ENCODE results near the gene SMG9. TPM values are rescaled to one million over a fixed set of nuclear protein-coding genes. Genes with fewer than 3 reads are reported as not detected.

SMG9 gene
- total and polyA plus RNA-seq, 4 donors, result 23.5 to 55.9 (median 29.6) TPM

DNA sequence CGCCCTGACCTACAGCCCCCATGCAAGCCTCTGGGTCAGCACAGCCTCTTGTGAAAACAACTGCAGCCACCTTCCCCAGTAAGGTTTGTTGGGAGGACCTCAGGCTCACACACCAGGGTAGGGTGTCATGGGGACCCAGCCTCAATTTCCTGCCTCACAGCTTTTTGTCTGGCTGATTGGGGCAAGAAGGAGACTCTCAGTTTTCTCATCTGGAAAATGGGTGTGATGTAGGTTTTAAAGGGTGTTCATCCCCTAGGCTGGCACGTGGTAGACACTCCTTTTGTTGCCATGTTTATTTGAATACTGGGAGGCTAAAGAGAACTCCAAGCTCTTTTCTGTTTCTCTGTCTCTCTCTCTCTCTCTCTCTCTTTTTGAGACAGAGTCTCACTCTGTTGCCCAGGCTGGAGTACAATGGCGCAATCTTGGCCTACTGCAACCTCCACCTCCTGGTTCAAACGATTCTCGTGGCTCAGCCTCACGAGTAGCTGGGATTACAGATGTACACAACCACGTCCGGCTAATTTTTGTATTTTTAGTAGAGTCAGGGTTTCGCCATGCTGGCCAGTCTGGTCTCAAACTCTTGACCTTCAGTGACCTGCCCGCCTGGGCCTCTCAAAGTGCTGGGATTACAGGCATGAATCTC is 66.6 kb downstream of the SMG9 start:
- TF ChIP-seq, protein P1, sequence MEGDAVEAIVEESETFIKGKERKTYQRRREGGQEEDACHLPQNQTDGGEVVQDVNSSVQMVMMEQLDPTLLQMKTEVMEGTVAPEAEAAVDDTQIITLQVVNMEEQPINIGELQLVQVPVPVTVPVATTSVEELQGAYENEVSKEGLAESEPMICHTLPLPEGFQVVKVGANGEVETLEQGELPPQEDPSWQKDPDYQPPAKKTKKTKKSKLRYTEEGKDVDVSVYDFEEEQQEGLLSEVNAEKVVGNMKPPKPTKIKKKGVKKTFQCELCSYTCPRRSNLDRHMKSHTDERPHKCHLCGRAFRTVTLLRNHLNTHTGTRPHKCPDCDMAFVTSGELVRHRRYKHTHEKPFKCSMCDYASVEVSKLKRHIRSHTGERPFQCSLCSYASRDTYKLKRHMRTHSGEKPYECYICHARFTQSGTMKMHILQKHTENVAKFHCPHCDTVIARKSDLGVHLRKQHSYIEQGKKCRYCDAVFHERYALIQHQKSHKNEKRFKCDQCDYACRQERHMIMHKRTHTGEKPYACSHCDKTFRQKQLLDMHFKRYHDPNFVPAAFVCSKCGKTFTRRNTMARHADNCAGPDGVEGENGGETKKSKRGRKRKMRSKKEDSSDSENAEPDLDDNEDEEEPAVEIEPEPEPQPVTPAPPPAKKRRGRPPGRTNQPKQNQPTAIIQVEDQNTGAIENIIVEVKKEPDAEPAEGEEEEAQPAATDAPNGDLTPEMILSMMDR (IDR thresholded peaks at IDR 0.05; ENCODE audit: control extremely low read depth, extremely low read depth), result no peak

DNA sequence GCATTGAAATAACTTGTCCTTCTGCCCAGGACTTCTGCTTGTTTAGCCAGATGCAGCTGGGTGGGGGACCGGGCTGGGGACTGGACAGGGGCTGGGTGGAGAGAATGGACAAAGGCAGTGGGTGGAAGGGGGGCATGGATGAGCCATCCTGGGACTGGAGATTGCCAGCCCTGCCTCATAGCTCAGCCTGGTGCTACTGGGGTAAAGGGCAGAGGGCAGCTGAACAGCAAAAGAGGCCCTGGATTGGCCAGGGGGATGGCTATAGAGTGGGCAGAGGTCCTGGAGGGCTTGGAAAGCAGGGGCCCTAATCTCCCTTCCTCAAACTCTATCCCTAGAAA is 67.1 kb downstream of the SMG9 start:
- H3K9me3 ChIP-seq (ENCODE audit: control insufficient read depth in 4 of 4, insufficient read depth in 3 of 4, low read length in 3 of 4), result peaks cover 0 to 11% (median 9%) of the 10 kb centered on the region in 4 donors
- H3K27ac ChIP-seq (ENCODE audit: low read depth in 1 of 2, low read length in 1 of 2), result no peak overlapping the region
- no peak overlapping the region for H3K4me3 ChIP-seq
- no peaks in the 10 kb centered on the region for H3K36me3 ChIP-seq (ENCODE audit: control insufficient read depth in 4 of 4, insufficient read depth in 4 of 4, low read length in 4 of 4)
- ATAC-seq (ENCODE audit: insufficient read depth, low FRiP score) (no peak), DNase-seq (no peak)
- WGBS, 2 donors, result 72 to 87% methylated on average over 1 of the region's 1 CpG
- H3K9ac ChIP-seq (ENCODE audit: insufficient read depth in 1 of 2, low read length in 2 of 2), result no peak overlapping the region
- H3K27me3 ChIP-seq (ENCODE audit: control insufficient read depth in 3 of 3, insufficient read depth in 3 of 3, low read length in 2 of 3), result no peaks in the 10 kb centered on the region
- H3K4me1 ChIP-seq (ENCODE audit: control insufficient read depth in 5 of 5, insufficient read depth in 5 of 5, low read length in 5 of 5), result no peaks in the 10 kb centered on the region
- TF ChIP-seq, protein P1 (IDR thresholded peaks at IDR 0.05; ENCODE audit: control extremely low read depth, extremely low read depth), result no peak

More for the DNA sequence above, 66.6 kb downstream of the SMG9 start:
- Histone ChIP-seq H3K27ac (ENCODE audit: low read depth in 1 of 2, low read length in 1 of 2) (no peak overlapping the region), H3K27me3 (ENCODE audit: control insufficient read depth in 3 of 3, insufficient read depth in 3 of 3, low read length in 2 of 3) (no peaks in the 10 kb centered on the region), H3K36me3 (ENCODE audit: control insufficient read depth in 4 of 4, insufficient read depth in 4 of 4, low read length in 4 of 4) (no peaks in the 10 kb centered on the region), H3K4me1 (ENCODE audit: control insufficient read depth in 5 of 5, insufficient read depth in 5 of 5, low read length in 5 of 5) (no peaks in the 10 kb centered on the region), H3K9me3 (ENCODE audit: control insufficient read depth in 4 of 4, insufficient read depth in 3 of 4, low read length in 3 of 4) (peaks cover 0 to 11% (median 9%) of the 10 kb centered on the region in 4 donors), H3K9ac (ENCODE audit: insufficient read depth in 1 of 2, low read length in 2 of 2) (no peak overlapping the region), H3K4me3 (no peak overlapping the region)
- ATAC-seq (ENCODE audit: insufficient read depth, low FRiP score) (no peak), DNase-seq (no peak)
- 50 to 63% methylated on average over 10 of the region's 10 CpGs for WGBS, 2 donors

DNA sequence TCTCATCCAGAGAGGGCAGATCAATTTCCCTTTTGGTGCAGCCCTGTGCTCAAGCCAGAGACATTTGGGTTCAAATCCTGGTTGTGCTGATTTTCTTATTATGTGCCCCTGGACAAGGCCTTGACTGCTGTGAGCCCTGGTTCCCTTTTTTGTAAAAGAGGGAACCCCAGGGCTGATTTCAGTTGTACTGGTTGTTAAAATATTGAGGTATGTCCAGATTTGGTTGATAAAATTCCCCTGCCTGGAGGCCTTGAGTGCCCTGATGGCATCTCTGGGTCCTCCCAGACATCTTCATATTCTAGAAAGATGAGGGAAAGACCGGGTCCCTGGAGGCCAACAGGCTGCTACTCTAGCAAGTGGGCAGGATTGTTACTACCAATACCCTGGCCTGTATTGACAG is 70.4 kb downstream of the SMG9 start:
- no peak for ATAC-seq (ENCODE audit: insufficient read depth, low FRiP score)
- Histone ChIP-seq H3K36me3 (ENCODE audit: control insufficient read depth in 4 of 4, insufficient read depth in 4 of 4, low read length in 4 of 4) (no peaks in the 10 kb centered on the region), H3K27ac (ENCODE audit: low read depth in 1 of 2, low read length in 1 of 2) (no peak overlapping the region), H3K27me3 (ENCODE audit: control insufficient read depth in 3 of 3, insufficient read depth in 3 of 3, low read length in 2 of 3) (no peaks in the 10 kb centered on the region), H3K4me3 (no peak overlapping the region), H3K9ac (ENCODE audit: insufficient read depth in 1 of 2, low read length in 2 of 2) (no peak overlapping the region), H3K9me3 (ENCODE audit: control insufficient read depth in 4 of 4, insufficient read depth in 3 of 4, low read length in 3 of 4) (no peaks in the 10 kb centered on the region), H3K4me1 (ENCODE audit: control insufficient read depth in 5 of 5, insufficient read depth in 5 of 5, low read length in 5 of 5) (no peaks in the 10 kb centered on the region)
- 83 to 88% methylated on average over 1 of the region's 1 CpG for WGBS, 2 donors
- TF ChIP-seq, protein P1 (IDR thresholded peaks at IDR 0.05; ENCODE audit: control extremely low read depth, extremely low read depth), result no peak
- no peak for DNase-seq

DNA sequence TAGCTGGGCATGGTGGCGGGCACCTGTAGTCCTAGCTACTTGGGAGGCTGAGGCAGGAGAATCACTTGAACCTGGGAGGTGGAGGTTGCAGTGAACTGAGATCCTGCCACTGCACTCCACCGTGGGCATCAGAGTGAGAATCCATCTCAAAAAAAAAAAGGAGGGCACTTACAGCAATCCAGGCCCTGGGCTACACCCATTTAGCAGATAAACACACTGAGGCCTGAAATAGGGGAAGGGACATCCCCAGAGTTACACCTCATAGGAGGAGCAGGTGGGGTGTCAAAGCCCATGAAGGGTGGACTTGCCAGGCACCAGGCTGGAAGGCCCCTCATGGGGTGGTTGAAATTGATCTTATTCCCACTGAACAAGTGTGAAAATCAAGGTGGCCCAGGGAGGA is 70.9 kb downstream of the SMG9 start:
- H3K27ac ChIP-seq (ENCODE audit: low read depth in 1 of 2, low read length in 1 of 2), result no peak overlapping the region

More for the DNA sequence above, 70.9 kb downstream of the SMG9 start:
- 47 to 74% methylated on average over 2 of the region's 2 CpGs for WGBS, 2 donors
- no peak overlapping the region for H3K9ac ChIP-seq (ENCODE audit: insufficient read depth in 1 of 2, low read length in 2 of 2)
- H3K4me3 ChIP-seq, result no peak overlapping the region
- no peaks in the 10 kb centered on the region for H3K27me3 ChIP-seq (ENCODE audit: control insufficient read depth in 3 of 3, insufficient read depth in 3 of 3, low read length in 2 of 3)
- TF ChIP-seq, protein P1 (IDR thresholded peaks at IDR 0.05; ENCODE audit: control extremely low read depth, extremely low read depth), result no peak
- ATAC-seq (ENCODE audit: insufficient read depth, low FRiP score) (no peak), DNase-seq (no peak)
- H3K4me1 ChIP-seq (ENCODE audit: control insufficient read depth in 5 of 5, insufficient read depth in 5 of 5, low read length in 5 of 5), result no peaks in the 10 kb centered on the region
- H3K36me3 ChIP-seq (ENCODE audit: control insufficient read depth in 4 of 4, insufficient read depth in 4 of 4, low read length in 4 of 4), result no peaks in the 10 kb centered on the region
- H3K9me3 ChIP-seq (ENCODE audit: control insufficient read depth in 4 of 4, insufficient read depth in 3 of 4, low read length in 3 of 4), result no peaks in the 10 kb centered on the region
